ENCODE measurements around the gene ZNF511.

Gene ZNF511

DNA sequence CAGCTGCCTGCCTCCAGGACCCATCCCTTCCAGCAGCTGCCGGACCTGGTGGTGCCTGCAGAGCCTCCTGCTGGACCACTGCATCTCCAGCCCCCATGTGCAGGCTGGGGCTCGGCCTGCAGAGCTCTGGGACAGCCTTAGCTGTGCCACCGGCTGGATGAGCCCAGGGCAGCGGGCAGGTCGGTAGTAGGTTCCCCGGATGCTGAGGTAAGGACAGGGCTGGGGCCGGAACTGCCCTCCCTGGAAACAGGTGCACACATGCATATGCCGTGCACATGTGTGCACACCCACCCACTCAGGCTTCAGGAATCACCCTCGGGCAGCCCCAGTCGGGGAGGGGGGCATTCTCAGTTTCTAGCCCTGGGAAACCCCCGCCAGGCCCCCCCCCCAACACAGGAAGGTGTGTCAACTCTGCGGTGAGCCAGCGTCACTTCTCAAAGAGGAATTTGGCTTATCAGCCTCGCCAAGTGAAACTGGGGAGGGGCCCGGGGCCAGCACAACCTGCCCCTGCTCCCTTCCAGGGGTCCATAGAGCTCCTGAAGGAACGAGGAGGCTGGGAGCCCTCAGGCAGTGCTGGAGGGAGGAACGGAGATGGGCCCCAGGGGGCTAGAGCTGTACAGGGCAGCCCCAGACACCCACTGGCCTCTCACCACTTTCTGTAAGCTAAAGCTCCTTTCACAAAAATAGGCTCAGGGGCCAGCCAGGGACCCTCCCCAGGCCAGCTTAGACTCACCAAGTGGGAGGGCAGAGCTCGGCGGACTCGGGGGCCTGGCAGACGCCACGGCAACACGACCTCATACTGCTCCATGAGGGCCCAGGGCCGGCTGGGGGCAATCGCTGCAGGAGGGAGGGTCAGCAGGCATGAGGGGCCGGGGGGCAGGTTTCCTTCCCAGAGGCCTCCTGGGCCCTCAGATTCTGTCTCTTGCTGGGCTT is 33.7 kb upstream of the ZNF511 start:
- in situ Hi-C loops (cut with MboI; ENCODE audit: low sequenced_read_pairs) = no loop called here

DNA sequence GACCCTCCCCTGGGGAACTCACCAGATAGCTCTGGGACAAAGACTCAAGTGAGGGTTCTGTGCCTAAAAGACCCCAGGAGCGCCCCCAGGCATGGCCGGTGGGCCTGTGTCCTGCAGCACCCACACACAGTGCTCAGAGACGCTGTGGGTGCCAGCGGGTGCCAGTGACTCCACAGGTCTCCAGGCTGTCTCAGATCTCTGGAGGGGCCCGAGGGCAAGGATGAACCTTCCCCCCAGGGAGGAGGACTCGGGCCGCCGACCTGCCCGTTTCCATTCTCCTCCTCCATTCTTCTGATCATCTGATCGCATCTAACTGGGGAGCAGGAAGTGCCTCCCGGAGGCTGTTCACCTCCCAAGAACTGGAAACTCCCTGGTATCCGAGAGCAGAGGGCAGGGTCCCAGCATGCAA is 33.0 kb upstream of the ZNF511 start:
- in situ Hi-C loops (cut with MboI; ENCODE audit: low sequenced_read_pairs) = no loop called here

DNA sequence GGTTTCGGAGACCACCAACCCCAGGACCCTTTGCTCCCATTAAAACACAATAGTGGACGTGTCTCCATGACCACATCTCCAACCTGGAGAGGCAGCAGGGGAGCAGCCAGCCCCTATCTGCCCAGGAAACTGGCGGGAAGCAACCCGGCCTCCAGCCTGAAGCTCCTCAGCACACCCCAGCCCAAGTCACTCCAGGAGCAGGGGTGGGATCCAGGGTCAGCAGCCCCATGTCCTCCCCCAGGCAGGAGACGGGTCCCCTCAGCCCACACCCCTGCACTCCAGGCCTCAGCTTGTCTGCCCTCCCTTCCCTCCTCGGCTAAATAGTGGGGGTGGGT is 32.6 kb upstream of the ZNF511 start:
- in situ Hi-C loops (cut with MboI; ENCODE audit: low sequenced_read_pairs) = no loop called here

DNA sequence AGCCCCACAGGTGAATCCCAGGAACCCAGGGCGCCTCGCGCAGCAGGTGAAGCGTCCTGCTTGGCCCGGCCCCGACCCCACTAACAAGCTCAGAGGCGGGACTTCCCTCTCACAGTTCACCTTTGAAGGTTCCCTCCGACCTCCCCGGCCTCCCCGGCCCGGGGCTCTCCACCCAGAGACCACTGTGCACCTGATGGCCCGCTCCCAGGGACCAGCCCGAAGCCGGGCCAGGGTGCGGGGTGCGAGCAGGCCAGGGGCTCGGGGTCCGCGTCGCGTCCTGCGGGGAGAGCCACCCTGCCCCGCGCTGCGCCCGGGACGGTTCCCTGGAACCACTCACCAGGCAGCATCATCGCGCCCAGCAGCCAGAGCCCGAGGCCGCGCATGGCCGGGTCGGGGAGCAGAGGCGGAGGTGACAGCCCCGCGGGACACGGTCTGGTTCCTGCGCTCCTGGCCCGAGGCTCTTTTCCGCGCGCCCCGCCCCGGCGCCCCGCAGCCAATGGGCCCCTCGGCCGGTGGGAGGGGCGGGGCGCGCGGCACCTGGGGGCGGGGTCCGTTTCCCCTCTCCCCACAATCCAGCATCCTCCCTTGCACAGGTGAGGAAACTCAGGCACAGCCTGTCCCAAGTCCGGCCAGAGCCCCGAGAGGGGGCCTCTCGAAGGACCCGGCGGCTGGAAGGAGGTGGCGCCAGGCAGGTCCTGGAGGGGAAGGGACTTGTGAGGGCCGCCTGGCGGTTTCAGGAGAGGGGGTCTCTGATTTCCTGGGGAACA is 32.1 kb upstream of the ZNF511 start, which contains the start of gene ADAM8:
Gene ADAM8 (minus strand): TSS at position 434 of the 767 bp plus-strand sequence. CDS start 51 bp downstream, at position 383.
- in situ Hi-C loops (cut with MboI; ENCODE audit: low sequenced_read_pairs) = no loop called here

DNA sequence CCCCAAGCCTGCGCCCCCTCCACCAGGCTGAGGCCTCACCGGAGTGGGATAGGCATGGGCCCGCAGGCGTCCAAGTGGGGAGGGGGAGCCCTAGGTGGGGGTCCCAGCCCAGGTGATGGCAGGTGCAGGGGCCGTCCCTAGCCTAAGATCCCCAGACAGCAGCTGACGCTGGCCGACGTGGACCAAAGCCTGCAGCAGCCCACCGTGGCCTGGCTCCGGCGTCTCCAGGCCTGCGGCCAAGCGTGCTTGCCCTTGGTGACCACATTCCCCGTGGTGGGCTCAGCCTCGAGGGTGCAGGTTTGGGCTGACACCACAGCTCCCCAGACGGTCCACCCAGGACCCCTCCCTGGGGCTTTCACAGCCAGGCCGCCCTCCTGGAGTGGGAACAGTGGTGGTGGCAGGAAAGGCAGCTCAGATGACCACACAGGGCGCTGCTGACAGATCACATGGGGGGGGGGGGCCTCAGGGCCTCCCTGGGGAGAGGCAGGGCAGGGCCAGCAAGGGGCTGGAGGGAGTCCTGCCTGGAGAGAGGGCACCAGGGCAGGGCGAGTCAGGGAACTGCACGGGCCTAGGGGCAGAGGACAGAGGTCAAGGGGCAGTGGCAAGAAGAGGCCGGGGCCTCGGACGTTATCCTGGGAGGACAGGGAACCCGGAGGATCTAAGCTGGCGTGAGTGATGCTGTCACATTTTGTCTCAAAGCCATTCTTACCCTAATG is 31.3 kb upstream of the ZNF511 start:
- in situ Hi-C loops (cut with MboI; ENCODE audit: low sequenced_read_pairs) = no loop called here

DNA sequence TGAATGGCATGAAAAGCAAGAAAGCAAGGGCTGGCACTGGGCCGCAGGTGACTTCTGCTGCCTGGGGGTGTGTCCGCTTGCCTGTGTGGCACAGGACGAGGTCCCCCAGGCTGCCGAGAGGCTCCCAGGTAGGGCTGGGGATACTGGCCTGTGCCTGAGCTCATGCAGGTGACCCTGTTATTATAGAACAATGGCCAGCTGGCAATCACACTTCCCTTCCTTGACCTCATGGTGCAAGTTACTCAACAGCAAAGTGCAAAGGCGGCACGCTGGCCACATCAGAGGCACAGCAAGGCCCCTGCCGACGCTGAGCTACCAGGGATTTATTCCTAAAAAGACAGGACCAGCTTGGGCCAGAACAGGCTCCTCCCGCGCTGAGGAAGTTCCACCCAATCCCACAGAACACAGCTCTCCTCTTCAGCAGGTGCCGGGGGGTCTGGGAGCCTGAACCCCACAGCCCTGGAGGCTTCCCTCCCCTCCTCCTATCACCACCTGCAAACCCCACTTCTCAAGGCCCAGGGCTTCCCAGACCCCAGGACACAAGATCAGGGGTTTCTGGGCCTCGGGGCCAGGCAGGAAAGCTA is 30.6 kb upstream of the ZNF511 start:
- in situ Hi-C loops (cut with MboI; ENCODE audit: low sequenced_read_pairs) = no loop called here

DNA sequence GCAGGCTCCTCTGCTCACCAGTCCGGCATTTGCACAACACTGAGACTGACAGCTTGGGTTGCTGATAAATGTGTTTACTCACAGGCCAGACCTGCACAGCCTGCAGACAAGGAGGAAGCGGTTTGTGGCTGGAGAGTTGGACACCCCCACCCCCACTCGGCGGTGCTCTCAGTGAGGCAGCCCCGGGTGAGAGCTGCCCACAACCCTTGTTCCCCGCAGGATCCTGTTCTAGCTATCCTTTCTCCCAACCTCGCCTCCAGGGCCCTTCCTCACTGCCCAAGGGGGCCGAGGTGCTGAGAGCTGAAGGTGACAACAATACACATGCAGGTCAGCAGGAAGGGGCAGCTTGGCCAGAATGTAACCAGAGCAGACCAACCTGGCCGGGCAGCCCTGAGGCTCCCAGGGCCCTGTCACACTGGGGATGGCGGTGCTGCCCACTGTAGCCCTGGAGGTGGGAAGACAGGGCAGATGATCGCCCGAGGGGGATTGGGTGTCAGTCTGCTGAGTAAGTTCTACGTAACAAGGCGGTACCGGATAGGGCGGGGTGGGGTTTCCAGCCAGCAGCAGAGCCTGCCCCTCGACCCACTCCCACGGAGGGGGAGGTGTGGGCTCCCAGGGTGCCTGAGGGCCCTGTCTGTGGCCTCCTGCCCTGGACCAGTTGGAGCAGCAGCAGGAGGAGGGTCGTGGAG is 30.0 kb upstream of the ZNF511 start:
- in situ Hi-C loops (cut with MboI; ENCODE audit: low sequenced_read_pairs) = no loop called here

DNA sequence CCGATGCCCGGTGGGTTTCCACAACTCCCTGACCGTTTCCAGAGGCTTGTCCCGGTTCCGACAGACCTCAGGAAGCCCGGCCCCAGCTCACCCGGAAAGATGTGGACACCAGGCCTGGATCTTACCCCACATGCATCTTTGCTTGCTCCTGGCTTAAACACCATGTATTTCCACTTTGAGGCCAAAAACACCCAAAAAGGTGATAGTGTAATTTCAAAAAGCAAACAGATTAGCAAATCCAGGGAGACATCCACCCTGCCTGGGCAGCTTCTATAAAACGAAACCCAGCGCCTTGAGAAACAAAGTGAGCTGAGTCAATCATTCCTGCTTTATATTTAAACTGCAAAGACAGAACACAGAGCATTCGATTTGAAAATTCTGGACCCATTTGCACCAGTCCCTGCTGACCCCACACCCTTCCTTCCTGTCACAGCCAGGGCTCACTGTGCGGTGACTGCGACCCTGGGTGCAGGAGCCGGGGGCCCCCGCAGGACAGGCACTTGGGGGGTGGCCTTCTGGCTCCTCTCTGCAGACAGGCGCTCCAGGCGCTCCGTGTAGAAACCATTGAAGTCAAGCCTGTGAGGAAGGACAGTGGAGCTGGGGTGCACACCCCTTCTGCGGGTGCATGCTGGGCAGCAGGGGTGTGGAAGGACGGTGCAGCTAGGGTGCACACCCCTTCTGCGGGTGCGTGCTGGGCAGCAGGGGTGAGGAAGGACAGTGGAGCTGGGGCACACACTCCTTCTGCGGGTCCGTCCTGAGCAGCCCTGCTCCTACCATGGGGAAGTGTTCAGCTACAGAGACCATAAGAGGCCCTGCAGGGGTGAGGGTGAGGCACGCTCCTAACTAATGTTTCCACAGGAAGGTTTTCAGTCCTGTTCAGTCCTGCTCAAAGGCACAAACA is 29.1 kb upstream of the ZNF511 start:
- in situ Hi-C loops (cut with MboI; ENCODE audit: low sequenced_read_pairs) = no loop called here

DNA sequence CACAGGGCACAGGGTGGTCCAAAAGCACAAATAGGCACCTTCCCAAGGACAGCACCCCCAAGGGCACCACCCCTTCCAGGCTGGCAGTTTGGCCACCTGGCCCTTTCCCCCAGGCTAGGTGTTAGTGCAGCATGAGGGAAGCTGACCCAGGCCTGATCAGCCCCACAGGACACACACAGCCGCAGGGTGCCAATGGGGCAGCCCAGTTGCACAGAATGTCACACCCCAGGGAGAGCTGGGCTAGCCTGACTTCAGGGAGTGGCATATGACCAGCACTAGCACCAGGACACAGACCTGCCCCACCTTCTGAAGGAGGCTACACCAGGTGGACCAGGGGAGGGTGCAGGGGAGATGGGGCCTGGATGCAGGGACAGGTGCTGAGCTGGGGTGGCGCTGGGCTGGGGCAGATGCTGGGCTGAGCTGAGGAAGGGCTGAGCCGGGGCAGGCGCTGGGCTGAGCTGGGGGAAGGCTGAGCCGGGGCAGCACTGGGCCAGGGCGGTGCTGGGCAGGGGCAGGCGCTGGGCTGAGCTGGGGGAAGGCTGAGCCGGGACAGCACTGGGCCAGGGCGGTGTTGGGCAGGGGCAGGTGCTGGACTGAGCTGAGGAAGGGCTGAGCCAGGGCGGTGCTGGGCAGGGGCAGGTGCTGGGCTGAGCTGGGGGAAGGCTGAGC is 28.2 kb upstream of the ZNF511 start:
- in situ Hi-C loops (cut with MboI; ENCODE audit: low sequenced_read_pairs) = no loop called here

DNA sequence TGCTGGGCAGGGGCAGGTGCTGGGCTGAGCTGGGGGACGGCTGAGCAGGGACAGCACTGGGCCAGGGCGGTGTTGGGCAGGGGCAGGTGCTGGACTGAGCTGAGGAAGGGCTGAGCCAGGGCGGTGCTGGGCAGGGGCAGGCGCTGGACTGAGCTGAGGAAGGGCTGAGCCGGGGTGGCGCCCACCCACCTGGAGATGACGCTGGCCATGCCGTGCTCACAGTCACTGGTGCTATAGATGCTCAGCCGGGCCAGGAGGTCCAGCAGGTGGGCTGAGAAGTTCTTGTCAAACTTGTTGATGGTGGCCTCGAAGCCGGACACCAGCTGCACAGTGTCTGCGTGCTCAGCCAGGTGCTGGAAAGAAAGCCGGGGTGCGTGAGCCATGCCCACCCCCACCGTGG is 27.6 kb upstream of the ZNF511 start:
- in situ Hi-C loops (cut with MboI; ENCODE audit: low sequenced_read_pairs) = no loop called here

DNA sequence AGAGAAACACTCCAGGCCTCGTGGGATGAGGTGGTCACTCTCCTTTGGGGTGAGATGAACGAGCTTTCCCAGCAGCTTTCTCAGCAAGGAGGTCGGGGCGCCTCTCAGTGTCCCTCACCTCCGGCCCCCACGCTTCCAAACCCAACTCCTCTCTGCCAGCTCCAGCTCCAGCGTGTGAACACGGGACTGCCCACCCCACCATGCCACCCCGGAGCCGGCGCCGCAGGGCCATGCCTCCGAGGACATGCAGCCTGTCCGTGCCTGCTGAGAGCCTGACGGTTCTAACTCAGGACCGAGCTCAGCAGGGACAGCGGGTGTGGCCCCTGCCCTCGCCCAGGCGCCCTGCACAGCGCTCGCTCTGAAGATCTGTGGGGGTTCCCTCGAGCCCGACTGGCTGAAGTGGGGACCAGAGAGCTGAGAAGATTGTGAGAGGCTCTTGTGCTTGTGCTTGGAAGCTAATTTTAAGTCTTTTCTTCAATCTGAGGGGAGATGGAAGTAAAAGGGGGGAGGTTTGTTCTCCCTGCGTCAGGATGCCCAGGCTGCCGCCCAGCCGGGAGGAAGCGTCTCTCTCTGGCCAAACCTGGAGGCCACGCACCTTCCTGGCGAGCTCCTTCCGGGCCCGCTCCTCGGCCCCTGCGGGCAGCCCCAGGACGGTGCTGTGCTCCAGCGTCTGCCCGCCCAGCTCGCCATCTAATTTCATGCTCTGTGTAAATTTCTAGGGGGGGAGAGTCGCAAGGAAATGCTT is 26.9 kb upstream of the ZNF511 start:
- in situ Hi-C loops (cut with MboI; ENCODE audit: low sequenced_read_pairs) = no loop called here

DNA sequence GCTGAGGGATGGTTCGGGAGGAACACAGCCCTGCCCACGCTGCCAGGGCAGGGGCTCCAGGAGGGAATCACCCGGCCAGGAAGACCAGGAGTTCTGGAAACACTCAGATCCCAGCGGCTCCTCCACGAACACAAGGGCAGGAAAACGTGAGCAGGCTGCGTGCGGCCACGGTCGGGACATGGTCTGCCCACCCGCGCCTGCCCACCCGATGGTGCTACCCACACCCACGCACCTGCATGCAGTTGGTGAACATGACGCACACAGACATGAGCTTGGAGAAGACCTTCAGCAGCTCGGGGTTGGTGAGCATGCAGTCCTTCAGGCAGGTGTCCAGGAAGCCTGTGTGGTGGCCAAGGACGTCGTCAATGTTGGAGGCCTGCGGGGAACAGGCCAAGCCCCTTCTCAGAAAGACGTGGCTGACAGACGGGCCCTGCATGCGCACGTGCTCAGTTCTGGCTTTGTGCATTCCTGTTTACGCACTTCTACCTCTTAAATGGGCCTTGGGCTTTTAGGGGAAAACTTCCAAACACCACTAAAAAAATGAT is 25.8 kb upstream of the ZNF511 start:
- in situ Hi-C loops (cut with MboI; ENCODE audit: low sequenced_read_pairs) = no loop called here

DNA sequence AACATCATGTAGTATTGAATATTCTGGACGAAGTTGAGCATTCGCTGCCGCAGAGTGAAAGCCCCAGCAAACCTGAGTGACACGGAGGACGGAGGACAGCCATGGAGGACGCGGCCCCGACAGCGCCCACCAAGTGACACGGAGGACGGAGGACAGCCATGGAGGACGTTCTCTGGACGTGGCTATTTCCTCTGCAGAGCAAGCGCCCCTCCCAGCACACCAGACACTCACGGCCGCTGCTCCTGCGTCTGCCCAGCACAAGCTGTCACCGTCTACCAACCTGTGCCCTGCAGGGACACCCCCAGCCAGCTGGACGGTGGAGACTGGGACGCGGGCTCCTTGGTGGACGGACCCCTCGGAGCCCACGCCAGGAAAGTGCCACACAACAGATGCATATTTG is 24.8 kb upstream of the ZNF511 start:
- in situ Hi-C loops (cut with MboI; ENCODE audit: low sequenced_read_pairs) = no loop called here

DNA sequence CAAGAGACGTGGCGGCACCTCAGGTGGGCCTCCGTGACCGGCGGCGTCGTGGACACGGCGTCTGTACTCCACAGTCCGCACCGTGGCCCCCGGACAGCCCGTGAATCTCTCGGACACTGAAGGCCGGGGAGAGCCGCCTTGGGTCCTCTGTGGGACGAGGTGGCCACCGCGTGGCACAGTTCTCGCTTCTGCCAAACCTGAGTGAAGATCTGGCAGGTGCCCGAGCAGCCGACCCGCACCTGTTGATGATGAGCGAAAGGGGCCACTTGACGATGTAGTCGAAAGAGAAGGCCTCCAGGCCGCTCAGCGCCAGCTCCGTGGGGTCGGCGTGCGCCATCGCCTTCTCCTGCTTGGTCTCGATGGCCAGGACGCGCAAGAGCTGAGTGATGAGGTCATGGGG is 23.5 kb upstream of the ZNF511 start:
- in situ Hi-C loops (cut with MboI; ENCODE audit: low sequenced_read_pairs) = no loop called here

DNA sequence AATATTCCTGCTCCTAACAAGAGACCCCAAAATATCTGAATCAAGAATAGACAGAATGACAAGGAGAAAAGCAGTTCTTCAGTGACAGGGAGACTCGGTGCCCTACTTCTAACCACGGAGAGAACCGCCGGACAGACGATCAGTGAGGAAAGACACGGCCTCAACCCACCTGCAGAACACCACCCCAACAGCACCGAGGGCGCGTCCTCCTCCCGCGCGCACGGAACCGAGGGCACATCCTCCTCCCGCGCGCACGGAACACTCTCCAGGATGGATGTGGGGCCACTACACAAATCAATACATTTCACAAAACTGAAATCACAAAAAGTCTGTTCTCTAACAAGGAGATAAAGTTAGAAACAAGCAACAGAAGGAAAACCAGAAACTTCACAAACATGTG is 22.3 kb upstream of the ZNF511 start:
- in situ Hi-C loops (cut with MboI; ENCODE audit: low sequenced_read_pairs) = no loop called here

DNA sequence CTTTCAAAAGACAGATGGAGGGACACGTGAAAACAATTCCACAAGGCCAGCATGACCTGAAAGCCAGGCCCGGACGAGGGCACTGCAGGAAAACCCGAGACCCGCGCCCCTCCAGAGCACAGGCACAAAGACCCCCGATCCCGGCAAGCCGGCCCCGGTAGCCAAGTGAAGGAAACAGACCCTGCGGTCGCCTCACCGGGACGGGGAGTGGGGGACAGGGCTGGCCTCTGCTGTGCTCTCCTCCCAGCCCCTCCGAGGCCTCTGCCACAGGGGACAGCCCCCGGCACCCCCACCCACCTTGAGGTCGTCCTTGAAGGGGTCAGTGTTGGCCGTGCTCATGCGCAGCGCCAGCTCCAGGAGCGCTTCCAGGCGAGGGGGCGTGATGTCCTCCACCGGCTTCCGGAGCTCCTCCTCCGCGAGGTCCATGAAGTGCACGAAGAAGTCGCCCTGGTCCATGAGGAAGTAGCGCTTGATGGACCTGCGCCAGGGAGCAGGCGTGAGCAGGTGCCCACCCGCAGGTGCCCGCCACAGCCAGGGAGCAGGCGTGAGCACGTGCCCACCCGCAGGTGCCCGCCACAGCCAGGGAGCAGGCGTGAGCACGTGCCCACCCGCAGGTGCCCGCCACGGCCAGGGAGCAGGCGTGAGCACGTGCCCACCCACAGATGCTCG is 20.7 kb upstream of the ZNF511 start:
- in situ Hi-C loops (cut with MboI; ENCODE audit: low sequenced_read_pairs) = no loop called here

DNA sequence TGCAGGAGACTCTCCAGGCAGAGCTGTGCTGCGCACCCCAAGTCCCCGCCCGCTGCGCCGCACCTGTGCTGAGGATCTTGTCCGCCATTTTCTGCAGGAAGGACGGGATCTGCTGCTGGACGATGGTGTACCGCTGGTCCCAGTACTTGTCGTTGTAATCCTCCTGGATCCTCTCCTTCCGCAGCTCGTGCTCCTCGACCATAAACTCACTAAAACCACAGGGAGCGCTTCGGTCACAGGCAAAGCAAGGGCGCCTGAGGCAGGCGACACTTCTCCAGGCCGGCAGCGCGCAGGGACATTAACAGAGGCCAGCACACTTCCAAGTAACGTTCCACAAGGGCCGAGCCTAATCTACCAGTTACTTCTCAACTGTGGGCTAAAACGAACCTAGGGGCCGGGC is 19.0 kb upstream of the ZNF511 start:
- in situ Hi-C loops (cut with MboI; ENCODE audit: low sequenced_read_pairs) = no loop called here

Measured in HL-60/S4 treated with retinoic acid at 250 ng/mL for 4 days and 3 days (cell line).